GM18861 (cell line): ENCODE measurements around the gene TRAPPC14.
"Not testable (repeated sequence)": the region's sequence is repeated elsewhere in the genome, so short reads cannot be mapped to it uniquely, and the experiment has no call there.

ENCODE experiments used
- ATAC-seq: cut with Tn5 transposase; IDR thresholded peaks from one replicate; pipeline ENCODE4 v1.9.1; 2021; ENCODE audit not compliant: unreplicated experiment

TRAPPC14 gene

DNA sequence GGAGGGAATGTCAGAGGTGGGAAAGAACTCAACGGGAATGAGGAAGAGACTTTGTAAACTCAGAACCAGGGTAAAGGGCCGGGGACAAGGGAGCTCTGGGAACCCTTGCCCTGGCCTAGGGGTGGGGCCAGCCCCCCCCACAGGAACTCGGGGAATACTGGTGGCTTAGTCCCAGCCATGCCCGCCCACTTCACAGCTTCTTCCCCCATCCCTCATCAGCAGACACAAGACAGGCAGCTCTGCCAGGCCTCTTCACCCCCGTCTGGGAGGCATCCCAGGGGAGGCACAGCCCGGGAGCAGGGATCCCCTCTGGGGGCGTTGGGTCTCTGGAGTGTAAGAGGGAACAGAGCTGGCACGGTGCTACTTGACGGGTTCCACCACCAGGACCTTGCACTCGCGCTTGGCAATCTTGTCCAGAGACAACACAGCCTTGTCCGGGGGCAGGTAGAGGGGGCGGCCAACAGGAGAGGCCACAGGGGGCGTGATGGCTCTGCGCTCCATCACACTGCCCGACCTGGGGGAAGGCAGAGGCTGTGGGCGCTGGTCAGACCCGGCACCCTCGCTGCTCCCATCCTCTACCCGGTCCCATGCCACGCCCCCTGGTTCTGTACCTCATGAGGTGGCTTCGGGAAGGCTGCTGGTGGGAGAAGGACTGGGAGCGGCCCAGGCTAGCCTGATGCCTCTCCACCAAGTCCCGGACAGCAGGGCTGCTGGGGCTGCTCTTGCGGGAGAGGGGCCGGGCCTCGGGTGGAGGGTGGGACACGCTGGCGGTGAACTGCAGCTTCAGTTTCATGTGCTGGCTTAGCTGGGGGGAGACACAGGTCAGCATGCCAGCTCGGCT, 3.7 kb downstream of the TRAPPC14 start:
- no peak for ATAC-seq

DNA sequence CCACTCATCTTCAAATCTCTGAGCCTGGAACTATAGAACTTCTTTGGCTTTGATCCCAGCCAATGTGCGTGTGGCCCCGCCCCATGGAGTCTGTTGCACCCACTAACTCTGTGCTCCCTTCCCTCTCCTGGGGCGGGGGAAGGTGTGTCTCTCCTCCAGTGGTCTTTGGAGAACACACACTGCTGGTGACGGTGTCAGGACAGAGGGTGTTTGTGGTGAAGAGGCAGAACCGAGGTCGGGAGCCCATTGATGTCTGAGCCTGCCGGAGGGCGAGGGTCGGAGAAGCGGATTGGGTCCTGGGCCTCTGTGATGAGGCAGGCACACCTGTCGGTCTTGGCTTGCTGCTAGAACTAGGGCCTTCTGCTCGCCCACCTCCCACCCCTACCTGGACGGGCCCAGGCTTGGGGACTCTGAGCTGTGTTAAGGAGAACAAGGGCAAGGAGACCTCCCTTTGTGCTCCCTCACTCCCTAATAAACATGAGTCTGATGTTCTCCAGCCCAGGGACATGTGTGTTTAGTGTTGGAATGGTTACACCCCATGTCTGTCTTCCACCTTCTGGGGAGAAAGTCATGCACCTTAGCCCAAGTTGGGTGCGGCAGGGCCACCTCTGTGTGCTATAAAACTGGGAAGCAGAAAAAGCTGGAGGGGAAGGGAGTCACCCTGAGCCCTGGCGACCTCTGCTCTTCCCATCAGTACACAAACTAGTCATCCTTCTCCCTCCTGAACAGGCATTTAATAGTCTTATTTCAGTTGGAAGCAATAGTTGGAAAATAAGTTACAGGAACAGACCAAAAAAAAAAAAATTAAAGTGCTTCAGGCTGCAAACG, 4.6 kb downstream of the TRAPPC14 start:
- ATAC-seq, result no peak

DNA sequence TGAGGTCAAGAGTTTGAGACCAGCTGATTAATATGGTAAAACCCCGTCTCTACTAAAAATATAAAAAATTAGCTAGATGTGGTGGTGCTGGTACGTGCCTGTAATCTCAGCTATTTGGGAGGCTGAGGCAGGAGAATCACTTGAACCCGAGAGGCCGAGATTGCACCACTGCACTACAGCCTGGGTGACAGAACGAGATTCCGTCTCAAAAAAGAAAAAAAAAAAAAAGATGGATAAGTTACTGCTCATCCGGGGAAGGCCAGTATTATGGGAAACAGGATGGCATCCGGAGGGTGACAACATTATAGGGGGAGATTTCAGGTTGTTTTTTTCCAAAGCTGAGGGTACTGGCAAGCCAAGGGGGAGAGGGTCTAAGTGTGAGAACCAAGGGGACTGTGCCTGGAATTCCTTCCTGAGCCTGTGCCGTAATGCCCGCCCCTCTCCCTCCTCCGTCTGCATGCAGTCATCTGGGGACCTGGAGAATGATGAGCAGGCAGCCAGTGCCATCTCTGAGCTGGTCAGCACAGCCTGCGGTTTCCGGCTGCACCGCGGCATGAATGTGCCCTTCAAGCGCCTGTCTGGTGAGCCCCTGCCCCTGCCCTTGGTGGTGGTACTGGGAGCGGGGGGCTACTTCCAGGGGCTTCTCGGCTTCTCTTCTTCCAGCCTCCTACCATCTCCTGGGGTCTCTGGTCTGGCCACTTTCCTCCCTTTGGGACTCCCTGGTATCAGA, 5.4 kb downstream of the TRAPPC14 start:
- no peak for ATAC-seq

DNA sequence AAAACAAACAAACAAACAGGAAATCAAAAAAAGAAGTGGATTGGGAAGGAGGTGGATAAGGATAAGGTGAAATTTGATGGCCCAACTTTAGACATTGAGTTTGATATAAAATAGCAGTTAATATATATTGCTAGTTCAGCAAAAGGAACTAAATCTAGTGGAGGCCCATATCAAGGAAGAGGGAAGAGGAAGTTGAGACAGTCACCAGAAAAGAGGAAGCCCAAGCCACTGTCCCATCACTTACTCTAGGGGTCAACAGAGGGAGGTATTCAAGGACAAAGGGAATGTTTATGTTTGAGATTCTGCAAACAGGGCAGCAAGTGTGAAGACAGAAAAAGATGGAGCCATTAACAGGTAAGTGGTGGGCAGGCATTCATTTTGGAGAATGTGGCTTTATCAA, 6.1 kb downstream of the TRAPPC14 start:
- no peak for ATAC-seq

DNA sequence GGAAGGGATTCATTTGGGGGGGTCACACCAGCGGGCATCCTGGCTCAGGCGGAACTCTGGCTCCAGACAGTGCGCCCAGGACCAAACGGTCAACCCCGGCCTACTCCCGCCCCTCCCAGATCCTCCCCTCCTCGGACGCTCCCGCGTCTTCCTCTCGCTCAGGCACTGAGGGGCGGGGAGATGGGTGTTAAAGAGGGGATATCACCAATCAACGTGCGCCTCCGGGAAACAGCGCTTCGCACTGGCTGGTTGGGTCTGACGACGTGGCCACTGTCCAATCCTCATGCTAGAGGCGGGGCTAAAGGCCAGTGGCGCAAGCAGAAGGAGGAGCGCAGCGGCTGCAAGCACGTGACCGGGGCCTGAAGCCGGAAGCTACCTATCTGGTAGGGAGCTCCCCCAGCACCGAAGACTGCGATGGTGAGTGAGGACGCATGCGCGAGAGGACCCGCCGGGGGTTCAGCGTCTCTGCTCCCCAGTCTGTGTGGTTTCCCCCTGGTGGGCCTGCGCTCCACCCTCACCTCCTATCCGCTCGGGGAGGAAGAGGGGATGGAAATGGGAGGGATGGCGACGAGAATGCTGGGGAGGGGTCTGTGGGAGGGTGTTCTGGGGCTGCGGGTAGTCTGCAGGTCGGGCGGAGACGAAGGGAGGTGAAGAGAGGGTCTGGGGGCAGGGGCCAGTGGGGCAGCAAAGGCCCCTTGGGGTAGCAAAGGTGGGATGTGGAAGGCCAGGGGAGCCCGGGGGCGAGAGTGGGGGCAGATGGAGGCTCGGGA, 9.8 kb downstream of the TRAPPC14 start, which contains the start of gene LAMTOR4:
TSS of gene LAMTOR4 (plus strand) at position 360 of the 770 bp plus-strand sequence. CDS start at position 415, 55 bp downstream.
- peak; percentile 98 for ATAC-seq

DNA sequence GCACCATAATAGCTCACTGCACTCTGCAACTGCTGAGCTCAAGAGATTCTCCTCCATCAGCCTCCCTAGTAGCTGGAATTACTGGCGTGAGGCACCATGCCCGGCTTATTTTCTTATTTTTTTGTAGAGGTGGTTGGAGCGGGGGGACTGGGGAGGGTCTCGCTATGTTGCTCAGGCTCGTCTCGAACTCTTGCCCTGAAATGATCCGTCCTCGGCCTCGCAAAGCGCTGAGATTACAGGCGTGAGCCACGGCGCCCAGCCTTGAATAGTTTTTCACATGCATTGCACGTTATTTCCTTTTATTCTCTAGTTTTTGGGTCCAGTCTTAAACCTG, 10.3 kb downstream of the TRAPPC14 start:
- ATAC-seq, result no peak

DNA sequence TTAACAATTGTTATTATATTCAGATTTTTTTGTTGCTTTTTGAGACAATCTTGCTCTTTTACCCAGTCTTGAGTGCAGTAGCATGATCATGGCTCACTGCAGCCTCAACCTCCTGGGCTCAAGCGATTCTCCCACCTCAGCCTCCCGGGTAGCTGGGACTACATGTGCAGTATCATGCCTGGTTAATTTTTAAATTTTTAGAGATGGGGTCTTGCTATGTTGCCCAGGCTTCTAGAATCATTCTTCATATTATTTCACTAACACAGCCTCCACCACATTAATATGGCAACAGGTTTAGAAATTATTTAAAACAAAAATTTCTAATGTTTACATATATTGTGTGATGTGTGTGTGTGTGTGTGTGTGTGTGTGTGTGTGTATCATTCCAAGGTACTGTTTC, 11.2 kb downstream of the TRAPPC14 start:
- no peak for ATAC-seq

DNA sequence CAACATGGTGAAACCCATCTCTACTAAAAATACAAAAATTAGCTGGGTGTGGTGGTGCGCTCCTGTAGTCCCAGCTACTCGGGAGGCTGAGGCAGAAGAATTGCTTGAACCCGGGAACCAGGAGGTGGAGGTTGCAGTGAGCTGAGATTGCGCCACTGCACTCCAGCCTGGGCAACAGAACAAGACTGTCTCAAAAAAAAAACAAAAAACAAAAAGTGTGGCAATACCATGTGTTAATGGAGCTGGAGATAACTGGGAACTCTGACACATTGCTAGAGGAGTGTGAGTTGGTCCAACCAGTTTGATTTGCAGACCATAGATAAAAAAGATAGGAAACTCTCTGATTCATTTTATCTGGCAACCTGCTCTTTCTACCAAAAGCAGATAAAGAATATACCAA, 12.2 kb downstream of the TRAPPC14 start:
- ATAC-seq, result not testable (repeated sequence)

DNA sequence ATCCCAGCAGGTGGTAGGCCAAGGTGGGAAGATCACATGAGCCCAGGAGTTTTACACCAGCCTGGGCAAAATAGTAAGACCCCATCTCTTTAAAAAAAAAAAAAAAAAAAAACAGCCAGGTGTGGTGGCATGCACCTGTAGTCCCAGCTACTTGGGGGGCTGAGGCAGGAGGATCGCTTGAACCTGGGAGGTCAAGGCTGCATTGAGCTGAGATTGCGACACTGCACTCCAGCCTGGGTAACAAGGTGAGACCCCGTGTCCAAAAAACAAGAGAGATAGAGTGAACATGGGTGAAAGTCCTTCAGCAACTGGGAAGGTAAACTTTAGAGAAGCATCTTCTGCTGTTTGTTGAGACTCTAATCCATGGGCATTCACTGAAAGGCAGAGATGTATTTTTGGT, 16.1 kb downstream of the TRAPPC14 start:
- no peak for ATAC-seq

DNA sequence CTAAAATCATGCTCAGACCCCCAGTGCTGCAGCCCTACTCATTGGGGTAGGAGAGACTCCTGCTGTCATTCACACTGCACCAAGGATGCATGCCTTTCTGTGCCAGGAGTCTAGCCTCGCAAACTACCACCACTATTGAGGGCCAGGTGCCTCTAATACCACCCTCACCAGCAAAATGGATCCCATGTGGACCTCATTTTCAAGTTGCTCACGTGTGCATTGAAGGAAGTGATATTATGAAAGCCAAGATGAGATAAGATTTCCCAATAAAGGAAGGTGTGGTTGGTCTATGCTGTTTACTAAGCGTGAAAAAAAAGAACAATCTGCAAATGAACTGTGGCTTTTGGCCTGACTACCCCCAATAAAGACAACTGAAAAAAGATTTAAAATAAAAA, 17.0 kb downstream of the TRAPPC14 start:
- no peak for ATAC-seq

DNA sequence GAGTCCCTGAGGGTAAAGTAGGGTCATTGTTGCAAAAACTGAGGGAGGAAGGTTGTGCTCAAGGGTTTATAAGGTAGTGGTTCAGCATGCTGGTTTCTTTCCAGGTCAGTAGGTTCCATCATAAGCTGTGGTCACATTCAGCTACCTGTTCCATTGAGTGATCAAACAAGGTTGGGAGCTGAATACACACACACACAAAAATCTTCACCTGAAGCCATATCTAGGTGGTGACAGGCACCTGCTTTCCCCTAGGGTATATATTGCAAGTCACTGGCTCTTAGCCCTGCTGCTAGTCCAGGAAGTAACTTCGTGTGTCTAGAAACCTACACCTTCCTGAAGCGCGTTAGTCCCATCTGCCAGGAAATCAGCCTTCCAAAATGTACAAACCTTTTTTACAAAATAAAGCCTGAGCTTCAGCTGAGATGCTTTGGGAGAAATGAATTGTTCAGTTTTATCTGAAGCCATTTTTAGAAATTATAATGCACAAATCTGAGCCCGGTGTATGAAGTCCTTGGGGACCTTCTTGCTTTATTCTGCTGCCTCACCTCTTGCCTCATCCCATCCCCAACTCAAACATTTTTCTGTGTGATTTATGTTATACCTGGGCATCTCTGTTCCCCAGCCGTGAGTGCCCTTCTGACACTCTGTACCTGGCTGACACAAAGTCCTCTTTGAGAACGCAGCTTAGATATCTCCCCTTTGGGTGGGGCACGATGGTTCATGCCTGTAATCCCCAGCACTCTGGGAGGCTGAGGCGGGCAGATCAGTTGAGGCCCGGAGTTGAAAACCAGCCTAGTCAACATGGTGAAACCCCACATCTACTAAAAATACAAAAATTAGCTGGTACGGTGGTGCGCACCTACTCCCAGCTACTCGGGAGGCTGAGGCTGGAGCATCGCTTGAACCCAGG, 20.4 kb downstream of the TRAPPC14 start:
- ATAC-seq, result no peak

DNA sequence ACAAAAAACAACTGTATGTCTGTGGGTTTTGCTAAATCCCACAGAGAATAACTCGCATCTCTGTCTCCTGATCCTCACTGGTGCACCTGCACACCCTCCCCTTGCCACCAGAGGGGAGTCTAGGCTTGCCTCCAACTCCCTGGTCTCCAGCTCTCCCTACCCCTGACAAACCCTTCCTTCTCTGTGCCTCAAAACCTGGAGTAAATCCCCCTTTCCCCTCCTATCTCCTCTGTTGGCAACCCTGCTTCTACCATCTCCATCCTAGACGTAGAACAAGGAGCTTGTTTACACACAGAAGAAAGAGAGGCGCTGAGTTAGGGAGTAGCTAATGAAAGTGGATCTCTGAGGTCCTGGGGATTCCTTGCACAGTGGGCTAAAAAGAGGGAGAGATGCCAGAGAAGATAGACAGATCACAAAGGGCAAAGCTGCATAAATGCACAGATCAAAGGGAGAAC, 25.8 kb downstream of the TRAPPC14 start:
- ATAC-seq, result peak; percentile 51

DNA sequence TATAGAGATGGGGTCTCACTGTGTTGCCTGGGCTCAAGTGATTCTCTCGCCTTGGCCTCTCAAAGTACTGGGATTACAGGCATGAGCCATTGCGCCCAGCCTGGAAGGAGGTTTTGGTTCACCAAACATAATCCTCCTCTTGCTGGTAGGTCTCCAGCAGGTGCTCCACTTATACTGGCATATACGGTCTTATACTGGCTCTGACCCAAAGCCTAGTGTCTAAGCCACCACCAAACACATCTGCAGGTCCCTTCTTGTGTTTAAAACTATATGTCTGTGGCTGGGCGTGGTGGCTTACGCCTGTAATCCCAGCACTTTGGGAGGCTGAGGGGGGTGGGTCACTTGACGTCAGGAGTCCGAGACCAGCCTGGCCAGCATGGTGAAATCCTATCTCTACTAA, 26.4 kb downstream of the TRAPPC14 start:
- no peak for ATAC-seq

DNA sequence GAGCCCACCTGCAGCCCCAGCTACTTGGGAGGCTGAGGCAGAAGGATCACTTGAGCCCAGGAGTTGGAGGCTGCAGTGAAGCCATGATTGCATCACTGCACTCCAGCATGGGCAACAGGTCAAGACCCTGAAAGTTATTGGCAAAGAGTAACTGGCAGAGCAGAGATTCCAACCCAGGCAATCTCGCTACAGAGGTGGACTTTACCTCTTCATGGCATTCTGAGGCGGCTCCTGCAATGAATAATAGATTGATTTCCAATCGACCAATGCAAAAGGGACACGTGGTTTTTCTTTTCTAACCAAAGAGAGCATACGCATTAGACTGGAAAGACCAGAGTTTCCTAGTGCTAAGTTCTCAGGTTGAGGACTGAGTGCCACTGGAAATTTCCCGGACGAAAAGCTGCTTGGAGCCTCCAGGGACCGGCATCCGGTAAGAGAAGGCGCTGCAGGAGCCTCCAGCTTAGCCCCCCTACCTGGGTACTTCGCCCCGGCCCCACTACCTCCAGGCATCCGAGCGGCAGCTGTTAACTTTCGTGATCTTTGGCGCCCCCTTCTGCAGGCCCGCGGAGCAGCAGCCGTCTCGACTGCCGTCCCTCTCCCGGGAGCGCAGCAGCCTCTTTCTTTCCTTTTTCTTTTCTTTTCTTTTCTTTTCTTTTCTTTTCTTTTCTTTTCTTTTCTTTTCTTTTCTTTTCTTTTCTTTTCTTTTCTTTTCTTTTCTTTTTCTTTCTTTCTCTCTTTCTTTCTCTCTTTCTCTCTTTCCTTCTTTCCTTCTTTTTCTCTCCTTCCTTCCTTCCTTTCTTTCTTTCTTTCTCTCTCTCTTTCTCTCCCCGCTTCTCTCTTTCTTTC, 27.7 kb downstream of the TRAPPC14 start:
- no peak for ATAC-seq

DNA sequence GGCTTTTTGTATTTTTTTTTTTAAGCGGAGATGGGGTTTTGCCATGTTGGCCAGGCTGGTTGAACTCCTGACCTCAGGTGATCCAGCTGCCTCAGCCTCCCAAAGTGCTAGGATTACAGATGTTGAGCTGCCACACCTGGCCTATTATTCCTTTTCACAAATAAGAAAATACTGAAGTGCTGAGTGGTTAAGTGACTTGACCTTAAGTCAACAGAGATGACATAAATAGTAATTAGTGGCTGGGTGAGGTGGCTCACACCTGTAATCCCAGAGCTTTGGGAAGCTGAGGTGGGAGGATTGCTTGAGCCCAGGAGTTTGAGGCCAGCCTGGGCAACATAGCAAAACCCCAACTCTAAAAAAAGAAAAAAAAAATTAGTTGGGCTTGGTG, 28.3 kb downstream of the TRAPPC14 start:
- ATAC-seq, result not testable (repeated sequence)

DNA sequence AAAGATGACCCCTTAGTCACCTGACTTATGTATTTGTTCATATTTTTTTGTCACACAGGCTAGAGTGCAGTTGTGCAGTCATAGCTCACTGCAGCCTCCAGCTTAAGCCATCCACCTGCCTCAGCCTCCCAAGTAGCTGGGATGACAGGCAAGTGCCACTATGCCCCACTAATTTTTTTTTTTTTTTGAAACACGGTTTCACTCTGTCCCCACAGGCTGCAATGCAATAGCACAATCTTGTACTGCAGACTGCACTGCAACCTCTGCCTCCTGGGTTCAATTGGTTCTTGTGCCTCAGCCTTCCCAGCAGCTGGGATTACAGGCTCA, 29.9 kb downstream of the TRAPPC14 start:
- no peak for ATAC-seq

DNA sequence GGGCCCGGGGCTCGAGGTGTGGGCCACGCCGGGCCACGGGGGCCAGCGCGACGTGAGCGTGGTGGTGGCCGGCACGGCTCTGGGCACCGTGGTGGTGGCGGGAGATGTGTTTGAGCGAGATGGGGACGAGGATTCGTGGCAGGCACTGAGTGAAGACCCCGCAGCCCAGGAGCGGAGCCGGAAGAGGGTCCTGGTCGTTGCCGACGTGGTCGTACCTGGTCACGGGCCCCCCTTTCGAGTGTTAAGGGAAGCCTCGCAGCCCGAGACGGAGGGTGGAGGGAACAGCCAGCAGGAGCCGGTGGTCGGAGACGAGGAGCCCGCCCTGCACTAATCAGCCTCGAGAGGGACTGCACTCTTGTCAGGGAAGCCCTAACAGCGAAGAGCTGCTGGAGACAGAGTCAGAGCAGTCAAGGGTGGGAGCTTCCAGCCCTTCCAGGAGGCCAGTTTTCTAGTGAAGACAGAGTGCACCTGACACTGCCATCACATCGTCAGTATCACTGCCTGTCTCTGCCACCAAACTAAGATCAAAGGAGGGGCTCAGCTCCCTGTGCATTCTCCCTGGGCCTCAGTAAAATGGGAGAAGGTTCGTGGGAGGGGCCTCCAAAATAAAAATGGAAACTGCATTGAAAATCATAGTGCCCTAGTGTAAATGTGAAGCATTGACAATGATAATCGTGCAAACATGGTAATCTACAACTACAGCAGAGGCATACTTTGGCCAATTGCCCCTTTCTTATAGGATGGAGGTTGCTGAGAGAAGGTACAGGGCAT, 30.5 kb downstream of the TRAPPC14 start:
- peak; percentile 12 for ATAC-seq
